GM12874 (cell line): ENCODE results near the gene RHEBL1.

Source experiments
- TF ChIP-seq, protein P1 (sequence below): IDR thresholded peaks from 2 replicates; pipeline ENCODE4 v1.5.1; 2011; ENCODE audit warnings: low read depth, mild to moderate bottlenecking, control low read depth, low read length, moderate library complexity; ENCODE audit not compliant: insufficient read depth

RHEBL1 gene

DNA sequence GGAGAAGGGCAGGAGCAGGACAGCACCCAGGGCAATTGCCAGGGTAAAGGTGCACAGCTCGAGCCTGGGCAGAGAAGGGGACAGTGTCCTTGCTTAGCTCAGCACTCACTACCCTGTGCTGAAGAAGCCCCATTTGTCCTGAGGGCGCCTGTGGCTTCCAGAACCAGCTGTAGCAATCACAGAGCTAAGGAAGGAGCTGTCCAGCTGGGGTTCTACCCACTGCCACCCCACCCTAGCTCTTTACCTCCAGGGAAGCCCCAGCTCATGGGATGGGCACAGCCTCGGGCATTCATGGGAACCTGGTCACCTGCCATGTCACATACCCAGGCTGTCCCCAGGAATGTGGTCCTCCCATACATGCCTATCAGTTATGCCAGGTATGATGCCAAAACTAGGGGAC lies 35.0 kb upstream of the RHEBL1 start:
- TF ChIP-seq, protein P1, sequence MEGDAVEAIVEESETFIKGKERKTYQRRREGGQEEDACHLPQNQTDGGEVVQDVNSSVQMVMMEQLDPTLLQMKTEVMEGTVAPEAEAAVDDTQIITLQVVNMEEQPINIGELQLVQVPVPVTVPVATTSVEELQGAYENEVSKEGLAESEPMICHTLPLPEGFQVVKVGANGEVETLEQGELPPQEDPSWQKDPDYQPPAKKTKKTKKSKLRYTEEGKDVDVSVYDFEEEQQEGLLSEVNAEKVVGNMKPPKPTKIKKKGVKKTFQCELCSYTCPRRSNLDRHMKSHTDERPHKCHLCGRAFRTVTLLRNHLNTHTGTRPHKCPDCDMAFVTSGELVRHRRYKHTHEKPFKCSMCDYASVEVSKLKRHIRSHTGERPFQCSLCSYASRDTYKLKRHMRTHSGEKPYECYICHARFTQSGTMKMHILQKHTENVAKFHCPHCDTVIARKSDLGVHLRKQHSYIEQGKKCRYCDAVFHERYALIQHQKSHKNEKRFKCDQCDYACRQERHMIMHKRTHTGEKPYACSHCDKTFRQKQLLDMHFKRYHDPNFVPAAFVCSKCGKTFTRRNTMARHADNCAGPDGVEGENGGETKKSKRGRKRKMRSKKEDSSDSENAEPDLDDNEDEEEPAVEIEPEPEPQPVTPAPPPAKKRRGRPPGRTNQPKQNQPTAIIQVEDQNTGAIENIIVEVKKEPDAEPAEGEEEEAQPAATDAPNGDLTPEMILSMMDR: no peak

DNA sequence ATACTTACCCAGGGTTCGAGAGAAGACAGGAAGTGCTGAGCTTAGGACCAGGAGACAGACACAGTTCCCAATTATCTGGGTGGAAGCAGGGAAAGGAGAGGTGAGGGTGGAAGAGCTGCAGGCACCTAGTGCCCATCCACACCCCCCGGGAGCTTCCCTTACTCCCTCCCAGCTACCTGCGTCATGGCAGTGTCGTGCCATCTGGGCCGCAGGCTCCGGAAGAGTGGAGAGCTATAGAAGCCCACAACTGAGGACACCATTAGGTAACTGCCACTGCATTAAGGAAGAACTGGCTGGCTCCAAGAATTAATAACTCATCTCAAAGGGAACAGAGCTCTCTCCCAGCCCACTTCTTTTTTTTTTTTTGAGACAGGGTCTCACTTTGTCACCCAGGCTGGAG lies 30.6 kb upstream of the RHEBL1 start:
- TF ChIP-seq, protein P1: no peak

DNA sequence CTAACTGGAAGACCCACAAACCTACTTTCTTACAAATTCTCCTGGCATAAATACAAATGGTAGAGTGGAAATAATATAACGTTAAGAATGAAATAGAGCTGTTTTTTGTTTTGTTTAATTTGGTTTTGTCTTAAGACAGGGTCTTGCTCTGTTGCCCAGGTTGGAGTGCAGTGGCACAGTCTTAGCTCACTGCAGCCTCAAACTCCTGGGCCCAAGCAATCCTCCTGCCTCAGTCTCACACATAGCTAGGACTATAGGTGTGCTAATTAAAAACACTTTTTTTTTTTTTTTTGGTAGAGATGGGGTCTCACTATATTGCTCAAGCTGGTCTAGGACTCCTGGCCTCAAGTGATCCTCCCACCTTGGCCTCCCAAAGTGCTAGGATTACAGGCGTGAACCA lies 28.9 kb upstream of the RHEBL1 start:
- TF ChIP-seq, protein P1: no peak

GRCh38 chr12:49098035-49098451 lies 28.3 kb upstream of the RHEBL1 start:
- TF ChIP-seq, protein P1: peak; percentile 95

GRCh38 chr12:49097381-49097780 lies 27.6 kb upstream of the RHEBL1 start:
- TF ChIP-seq, protein P1: no peak

DNA sequence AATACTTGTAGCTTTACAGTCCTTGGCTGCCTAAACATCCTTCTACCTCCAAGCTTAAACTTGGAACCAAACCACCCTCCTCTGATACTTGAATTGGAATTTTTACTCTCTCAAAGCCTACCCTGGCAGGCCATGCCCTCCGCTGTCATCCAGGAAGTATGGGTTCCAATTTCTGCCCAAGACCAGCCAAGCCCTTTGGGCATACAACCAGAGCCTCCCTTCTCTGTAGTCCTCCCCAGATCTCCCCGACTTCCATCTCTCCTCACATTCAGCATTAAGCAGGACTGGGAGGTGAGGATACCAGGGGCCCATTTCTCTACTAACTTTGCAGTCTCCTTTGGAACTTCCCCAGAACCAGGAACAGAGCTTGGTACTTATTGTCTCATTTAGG lies 25.2 kb upstream of the RHEBL1 start:
- TF ChIP-seq, protein P1: no peak

DNA sequence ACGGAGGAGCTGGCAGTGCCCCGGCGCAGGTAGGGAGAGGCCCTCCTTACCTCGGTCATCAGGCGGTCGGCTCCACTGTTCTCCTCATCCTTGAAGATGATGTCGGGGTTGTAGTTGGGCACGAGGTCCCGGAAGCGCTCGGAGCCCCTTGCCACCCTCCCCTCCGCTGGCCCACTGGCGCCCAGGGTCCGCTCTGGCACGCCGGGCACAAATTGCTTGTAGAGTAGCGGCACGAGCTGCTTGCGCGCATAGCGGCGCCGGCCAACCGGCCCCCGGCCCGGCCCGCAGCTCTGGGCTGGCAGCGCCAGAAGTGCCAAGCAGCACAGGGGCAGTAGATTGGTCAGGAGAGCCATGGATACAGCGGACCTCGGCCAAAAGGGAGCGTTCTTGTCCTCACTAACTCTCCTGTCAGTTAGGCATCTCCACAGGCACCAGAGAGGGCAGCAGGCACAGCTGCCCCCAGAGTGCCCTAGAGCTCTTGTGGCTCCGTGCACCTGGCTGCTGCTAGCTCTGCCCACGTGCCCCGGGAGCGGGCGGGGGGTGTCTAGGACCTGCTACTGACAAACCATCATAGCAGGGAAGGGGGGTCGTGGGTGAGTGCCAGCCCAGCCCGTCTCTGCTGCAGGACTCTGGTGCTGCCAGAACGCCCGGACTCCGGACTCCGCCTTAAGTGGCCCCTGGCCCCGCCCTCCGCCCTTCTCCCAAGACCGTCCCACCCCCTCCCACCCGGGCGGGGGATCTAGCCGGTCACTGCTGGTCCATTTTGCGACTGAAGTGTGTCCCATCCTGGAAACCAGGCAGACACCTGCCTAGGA lies 24.6 kb upstream of the RHEBL1 start, which contains the start of gene DHH:
Gene DHH, minus strand, starts transcription at position 642 of the 815 bp plus-strand sequence. Its CDS starts 289 bp downstream, at position 353.
- TF ChIP-seq, protein P1: no peak
